Mucosa of rectum (tissue), 2 donors: ENCODE measurements around the gene TMEM253.

Experiments
- H3K27ac ChIP-seq, 2 donors: one replicate each; pipeline ENCODE4 v1.7.0; 2013; ENCODE audit warnings: inconsistent platforms in 2 of 2, low read depth in 2 of 2, low read length in 2 of 2
- H3K27me3 ChIP-seq, 2 donors: one replicate each; pipeline ENCODE4 v1.7.0; 2013; ENCODE audit warnings: low read length in 2 of 2; ENCODE audit not compliant: control insufficient read depth in 2 of 2, insufficient read depth in 2 of 2
- H3K36me3 ChIP-seq, 2 donors: one replicate each; pipeline ENCODE4 v1.7.0; 2013; ENCODE audit warnings: low read length in 2 of 2; ENCODE audit not compliant: control insufficient read depth in 2 of 2, insufficient read depth in 2 of 2
- H3K4me1 ChIP-seq, 2 donors: one replicate each; pipeline ENCODE4 v1.7.0; 2013; ENCODE audit warnings: low read length in 2 of 2, mild to moderate bottlenecking in 1 of 2; ENCODE audit not compliant: control insufficient read depth in 2 of 2, insufficient read depth in 2 of 2
- H3K4me3 ChIP-seq, 2 donors: one replicate each; pipeline ENCODE4 v1.7.0; 2013; ENCODE audit warnings: low read length in 2 of 2
- H3K9ac ChIP-seq, 2 donors: one replicate each; pipeline ENCODE4 v1.7.0; 2013; ENCODE audit warnings: low read length in 2 of 2, low read depth in 1 of 2, mild to moderate bottlenecking in 1 of 2
- H3K9me3 ChIP-seq, 2 donors: one replicate each; pipeline ENCODE4 v1.7.0; 2013; ENCODE audit warnings: low read length in 2 of 2; ENCODE audit not compliant: control insufficient read depth in 2 of 2
- donor health status: healthy.
- donor health status: Normal muscosa, but diverticular disease.

The TMEM253 gene

GRCh38 chr14:21100931-21101330 lies at the start of gene TMEM253:
TSS of gene TMEM253 (plus strand) at chr14:21101066. CDS start at chr14:21101344, 278 bp downstream.
- no peaks in the 10 kb centered on the region for H3K9me3 ChIP-seq
- H3K9ac ChIP-seq: peak within 1 kb of the TSS; percentile 36 to 78
- no peaks in the 10 kb centered on the region for H3K27me3 ChIP-seq
- H3K4me3 ChIP-seq: peak within 1 kb of the TSS; percentile 59 to 65
- no peaks in the 10 kb centered on the region for H3K36me3 ChIP-seq
- peak within 1 kb of the TSS; percentile 97 to 99 for H3K27ac ChIP-seq
- peaks cover 44 to 69% of the 10 kb centered on the region in 2 donors for H3K4me1 ChIP-seq

DNA sequence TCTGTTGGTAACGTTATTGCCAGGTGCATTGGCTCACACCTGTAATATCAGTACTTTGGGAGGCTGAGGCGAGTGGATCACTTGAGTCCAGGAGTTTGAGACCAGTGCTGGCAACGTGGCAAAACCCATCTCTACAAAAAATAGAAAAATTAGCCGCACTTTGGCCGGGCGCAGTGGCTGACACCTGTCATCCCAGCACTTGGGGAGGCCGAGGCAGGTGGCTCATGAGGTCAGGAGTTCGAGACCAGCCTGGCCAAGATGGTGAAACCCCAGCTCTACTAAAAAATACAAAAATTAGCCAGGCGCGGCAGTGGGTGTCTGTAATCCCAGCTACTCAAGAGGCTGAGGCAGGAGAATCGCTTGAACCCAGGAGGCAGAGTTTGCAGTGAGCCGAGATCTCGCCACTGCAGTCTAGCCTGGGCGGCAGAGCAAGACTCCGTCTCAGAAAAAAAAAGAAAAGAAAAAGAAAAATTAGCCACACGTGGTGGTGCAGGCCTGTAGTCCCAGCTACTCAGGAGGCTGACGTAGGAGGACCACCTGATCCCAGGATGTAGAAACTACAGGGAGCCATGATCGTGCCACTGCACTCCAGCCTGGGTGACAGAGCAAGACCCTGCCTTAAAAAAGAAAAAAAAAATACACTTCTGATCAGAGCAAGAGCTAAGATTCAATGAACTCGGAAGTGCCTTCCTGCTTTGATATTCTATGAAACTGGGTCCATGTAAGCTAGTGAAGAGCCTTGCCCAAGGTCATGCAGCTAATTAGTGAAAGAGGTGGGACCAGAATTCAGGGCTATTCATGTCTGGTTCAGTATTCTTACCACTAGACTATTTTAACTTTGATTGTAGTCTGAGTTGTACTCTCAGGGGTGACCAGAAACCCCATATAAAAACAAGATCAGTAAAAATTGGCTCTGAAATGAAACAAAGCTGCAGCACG lies 47.4 kb upstream of the TMEM253 start:
- Histone ChIP-seq H3K27ac (peak overlapping the region; percentile 72 to 83), H3K9me3 (no peaks in the 10 kb centered on the region)

DNA sequence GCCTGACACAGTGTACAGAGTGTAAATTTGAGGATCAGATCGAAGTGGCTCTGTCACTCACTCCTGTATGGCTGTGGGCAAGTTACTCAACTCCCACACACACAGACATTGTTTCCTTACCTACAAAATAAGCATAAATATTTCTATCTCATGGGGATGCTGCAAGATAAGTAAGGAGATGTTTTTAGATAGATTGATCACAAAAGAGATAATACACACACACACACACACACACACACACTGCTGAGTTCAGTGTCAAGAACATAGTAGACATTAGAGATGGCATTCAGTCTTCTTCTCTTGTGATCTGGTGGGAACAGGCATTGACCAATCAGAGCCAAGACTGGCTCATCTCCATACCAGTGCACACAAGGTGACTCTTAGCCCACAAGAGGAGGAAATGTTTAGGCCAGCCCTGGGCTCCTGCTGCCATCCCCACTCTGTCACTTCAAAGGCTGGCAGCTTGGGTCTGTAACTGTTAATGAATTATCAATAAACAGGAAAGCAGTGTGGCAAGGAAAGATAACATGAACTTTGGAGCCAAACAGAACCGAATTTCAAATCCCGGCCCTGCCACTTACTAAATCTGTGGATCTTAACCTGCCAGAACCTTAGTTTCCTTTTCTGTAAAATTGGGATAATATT lies 46.6 kb upstream of the TMEM253 start:
- Histone ChIP-seq H3K9ac (peak overlapping the region in 1 of 2 donors; percentile 15), H3K36me3 (no peaks in the 10 kb centered on the region), H3K4me1 (peaks cover 20 to 30% of the 10 kb centered on the region in 2 donors), H3K27me3 (no peaks in the 10 kb centered on the region), H3K27ac (peak overlapping the region; percentile 83 to 84), H3K9me3 (no peaks in the 10 kb centered on the region), H3K4me3 (no peak overlapping the region)

More for the DNA sequence above, 47.4 kb upstream of the TMEM253 start:
- H3K36me3 ChIP-seq: no peaks in the 10 kb centered on the region
- peaks cover 17 to 30% of the 10 kb centered on the region in 2 donors for H3K4me1 ChIP-seq
- no peak overlapping the region for H3K9ac ChIP-seq
- no peaks in the 10 kb centered on the region for H3K27me3 ChIP-seq
- no peak overlapping the region for H3K4me3 ChIP-seq

- peaks cover 20 to 30% of the 10 kb centered on the region in 2 donors for H3K4me1 ChIP-seq
- no peaks in the 10 kb centered on the region for H3K9me3 ChIP-seq
- no peak overlapping the region for H3K4me3 ChIP-seq
- H3K27ac ChIP-seq: peak overlapping the region; percentile 83 to 84
- H3K9ac ChIP-seq: peak overlapping the region in 1 of 2 donors; percentile 15
- H3K36me3 ChIP-seq: no peaks in the 10 kb centered on the region
- no peaks in the 10 kb centered on the region for H3K27me3 ChIP-seq
Observed at GRCh38 chr14:21054768-21055145, 46.1 kb upstream of the TMEM253 start.

DNA sequence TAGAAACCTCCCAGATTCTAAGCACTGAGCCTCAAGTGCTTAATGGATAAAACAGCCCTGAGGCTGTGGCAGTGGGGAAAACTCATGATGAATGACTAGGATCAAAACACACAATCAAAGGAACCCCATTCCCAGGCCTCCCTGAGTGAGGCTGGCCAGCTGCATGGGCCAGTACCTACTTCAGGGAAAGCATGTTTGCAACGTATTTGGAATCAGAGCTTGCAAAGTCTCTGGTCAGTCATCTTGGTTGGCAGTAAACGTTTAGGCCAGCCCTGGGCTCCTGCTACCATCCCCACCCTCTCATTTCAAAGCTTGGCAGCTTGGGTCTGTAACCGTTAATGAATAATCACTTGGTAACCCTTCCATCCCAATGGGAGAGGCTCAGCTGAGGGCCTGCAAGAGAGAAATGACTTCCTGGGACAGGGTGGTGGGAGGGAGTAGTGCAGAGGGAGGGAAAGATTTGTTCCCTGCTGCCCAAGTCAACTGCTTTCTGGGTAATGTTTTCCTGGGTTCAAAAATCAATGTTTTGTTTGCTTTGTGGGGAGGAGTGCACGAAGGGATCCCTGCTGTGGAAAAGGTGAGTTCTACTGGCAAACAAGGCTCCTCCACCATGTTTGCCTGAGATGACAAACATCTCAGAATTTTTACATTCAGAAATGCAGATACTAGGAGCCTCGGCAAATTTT lies 45.3 kb upstream of the TMEM253 start:
- peak overlapping the region in 1 of 2 donors; percentile 26 for H3K4me3 ChIP-seq
- H3K9ac ChIP-seq: no peak overlapping the region

GRCh38 chr14:21056520-21057163 lies 44.2 kb upstream of the TMEM253 start:
- H3K27ac ChIP-seq: peak overlapping the region; percentile 75 to 88
- no peak overlapping the region for H3K9ac ChIP-seq
- H3K27me3 ChIP-seq: no peaks in the 10 kb centered on the region
- H3K4me3 ChIP-seq: no peak overlapping the region
- H3K36me3 ChIP-seq: no peaks in the 10 kb centered on the region
- H3K9me3 ChIP-seq: no peaks in the 10 kb centered on the region
- H3K4me1 ChIP-seq: peaks cover 20 to 30% of the 10 kb centered on the region in 2 donors

More for the DNA sequence above, 45.3 kb upstream of the TMEM253 start:
- peak overlapping the region; percentile 84 to 88 for H3K27ac ChIP-seq
- H3K36me3 ChIP-seq: no peaks in the 10 kb centered on the region
- no peaks in the 10 kb centered on the region for H3K27me3 ChIP-seq
- H3K9me3 ChIP-seq: no peaks in the 10 kb centered on the region
- peaks cover 20 to 30% of the 10 kb centered on the region in 2 donors for H3K4me1 ChIP-seq

GRCh38 chr14:21057803-21058675 lies 42.8 kb upstream of the TMEM253 start, which contains the start of gene RNASE8:
TSS of gene RNASE8 (plus strand) at chr14:21057822. CDS start at chr14:21057893, 71 bp downstream.
- H3K27ac ChIP-seq: peak within 1 kb of the TSS; percentile 75 to 88
- no peaks in the 10 kb centered on the region for H3K27me3 ChIP-seq
- no peaks in the 10 kb centered on the region for H3K9me3 ChIP-seq
- no peak within 1 kb of the TSS for H3K4me3 ChIP-seq
- H3K4me1 ChIP-seq: peaks cover 20 to 33% of the 10 kb centered on the region in 2 donors
- H3K36me3 ChIP-seq: no peaks in the 10 kb centered on the region
- H3K9ac ChIP-seq: no peak within 1 kb of the TSS

DNA sequence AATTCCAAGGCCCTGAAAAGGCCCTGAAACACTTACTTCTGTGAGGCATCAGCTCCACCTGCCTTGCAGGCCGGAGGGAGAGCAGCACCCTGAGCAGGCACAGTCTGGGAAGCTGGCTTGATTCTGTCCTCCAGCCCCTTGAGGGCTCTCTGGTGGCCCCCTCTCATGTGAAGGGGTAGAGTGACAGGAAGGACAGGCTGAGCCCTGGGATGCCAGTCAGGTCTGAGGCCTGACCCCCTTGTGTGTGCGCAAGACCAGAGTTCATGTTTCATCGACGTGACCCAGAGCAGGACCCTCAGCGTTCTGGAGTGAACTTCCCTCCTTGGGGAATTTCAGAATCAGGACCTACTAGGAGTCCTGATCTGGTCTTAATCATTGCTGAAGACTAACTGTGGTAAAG lies 42.0 kb upstream of the TMEM253 start:
- peaks cover 18 to 27% of the 10 kb centered on the region in 2 donors for H3K4me1 ChIP-seq
- peak overlapping the region in 1 of 2 donors; percentile 5 for H3K27ac ChIP-seq
- no peaks in the 10 kb centered on the region for H3K36me3 ChIP-seq
- no peak overlapping the region for H3K9ac ChIP-seq
- no peaks in the 10 kb centered on the region for H3K9me3 ChIP-seq
- no peaks in the 10 kb centered on the region for H3K27me3 ChIP-seq
- H3K4me3 ChIP-seq: no peak overlapping the region
